ENCODE data around the gene GPC6. TPM values are rescaled to one million over a fixed set of nuclear protein-coding genes. Genes with fewer than 3 reads are reported as not detected.

Gene GPC6
- total and polyA plus RNA-seq, 5 donors from 2014 or later, result not detected

DNA sequence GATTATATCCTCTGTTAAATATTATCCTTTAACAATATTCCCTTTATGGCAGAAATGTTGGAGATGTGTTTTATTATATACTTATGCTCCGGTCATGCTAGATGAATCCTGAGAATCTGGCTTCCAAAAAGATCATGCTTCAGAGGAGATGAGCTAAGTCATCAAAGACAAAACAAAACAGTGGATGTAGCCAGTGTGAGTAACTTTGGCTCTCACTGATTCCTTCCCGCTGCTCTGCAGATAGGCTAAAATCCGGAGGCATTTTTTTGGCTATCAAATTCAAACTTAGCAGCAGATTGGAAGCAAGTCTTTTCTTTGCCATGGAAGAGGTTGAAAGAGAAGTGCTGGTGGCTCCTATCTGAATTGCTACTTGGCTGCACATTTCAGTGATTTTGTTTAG lies 295.9 kb downstream of the GPC6 start:
- no peaks in the 10 kb centered on the region for H3K36me3 Mint-ChIP-seq
- peaks cover 0 to 2% (median 0%) of the 10 kb centered on the region in 7 donors for H3K9me3 Mint-ChIP-seq
- ATAC-seq (ENCODE audit: low read depth in 2 of 2), result no peak
- H3K4me3 Mint-ChIP-seq, result no peak overlapping the region
- H3K4me1 Mint-ChIP-seq, result no peaks in the 10 kb centered on the region
- Histone ChIP-seq H3K9me3 (ENCODE audit: control insufficient read depth in 2 of 2, low read length in 2 of 2) (no peaks in the 10 kb centered on the region), H3K27ac (ENCODE audit: insufficient read depth, low read length, poor library complexity, severe bottlenecking) (no peak overlapping the region), H3K4me1 (ENCODE audit: control insufficient read depth, insufficient read depth, low read length, poor library complexity, severe bottlenecking) (no peaks in the 10 kb centered on the region), H3K27me3 (ENCODE audit: control insufficient read depth, insufficient read depth, low read length) (no peaks in the 10 kb centered on the region), H3K4me3 (ENCODE audit: low read depth, low read length) (no peak overlapping the region), H3K36me3 (ENCODE audit: control insufficient read depth, insufficient read depth, low read length) (no peaks in the 10 kb centered on the region)
- H3K27ac Mint-ChIP-seq, result no peak overlapping the region
- DNase-seq, result no peak
- no peaks in the 10 kb centered on the region for H3K27me3 Mint-ChIP-seq

- Mint-ChIP-seq H3K27me3 (no peaks in the 10 kb centered on the region), H3K4me3 (no peak overlapping the region), H3K9me3 (peaks cover 0 to 2% (median 0%) of the 10 kb centered on the region in 7 donors), H3K27ac (no peak overlapping the region), H3K36me3 (no peaks in the 10 kb centered on the region), H3K4me1 (no peaks in the 10 kb centered on the region)
- Histone ChIP-seq H3K36me3 (ENCODE audit: control insufficient read depth, insufficient read depth, low read length) (no peaks in the 10 kb centered on the region), H3K4me1 (ENCODE audit: control insufficient read depth, insufficient read depth, low read length, poor library complexity, severe bottlenecking) (no peaks in the 10 kb centered on the region), H3K27ac (ENCODE audit: insufficient read depth, low read length, poor library complexity, severe bottlenecking) (no peak overlapping the region), H3K27me3 (ENCODE audit: control insufficient read depth, insufficient read depth, low read length) (no peaks in the 10 kb centered on the region), H3K9me3 (ENCODE audit: control insufficient read depth in 2 of 2, low read length in 2 of 2) (no peaks in the 10 kb centered on the region), H3K4me3 (ENCODE audit: low read depth, low read length) (no peak overlapping the region)
- DNase-seq, result no peak
- no peak for ATAC-seq (ENCODE audit: low read depth in 2 of 2)
These were observed 298.5 kb downstream of the GPC6 start for GRCh38 chr13:93525087-93525486.

DNA sequence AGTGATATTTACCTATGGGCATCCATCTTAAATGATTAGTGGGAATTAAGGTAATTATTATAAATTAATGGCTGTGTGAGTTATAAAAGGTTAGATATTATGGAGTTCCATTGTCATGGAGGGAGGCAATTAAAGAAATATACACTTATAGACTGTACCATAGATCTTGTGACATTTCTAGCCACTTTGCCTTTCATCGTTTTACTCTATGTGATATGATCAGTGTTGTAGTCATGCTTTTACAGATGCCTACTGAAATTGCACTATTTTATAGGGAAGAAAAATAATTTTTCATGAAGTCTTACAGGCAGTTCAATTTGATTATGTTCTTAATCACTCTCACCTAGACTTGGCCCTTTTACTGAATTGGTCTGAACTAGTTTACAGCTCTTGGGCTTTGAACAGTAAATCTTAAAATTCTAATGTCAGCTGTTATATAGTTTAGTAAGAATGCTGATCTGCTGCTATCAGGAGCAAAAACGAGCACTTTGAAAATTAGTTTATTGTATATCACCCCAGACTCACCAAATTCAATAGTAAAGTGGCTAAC lies 301.2 kb downstream of the GPC6 start:
- Mint-ChIP-seq H3K36me3 (no peaks in the 10 kb centered on the region), H3K27me3 (no peaks in the 10 kb centered on the region), H3K27ac (no peak overlapping the region), H3K9me3 (peaks cover 0 to 2% (median 2%) of the 10 kb centered on the region in 7 donors), H3K4me3 (no peak overlapping the region), H3K4me1 (no peaks in the 10 kb centered on the region)
- no peak overlapping the region for H3K4me3 ChIP-seq (ENCODE audit: low read depth, low read length)
- no peak overlapping the region for H3K27ac ChIP-seq (ENCODE audit: insufficient read depth, low read length, poor library complexity, severe bottlenecking)
- no peaks in the 10 kb centered on the region for H3K9me3 ChIP-seq (ENCODE audit: control insufficient read depth in 2 of 2, low read length in 2 of 2)
- DNase-seq (no peak), ATAC-seq (ENCODE audit: low read depth in 2 of 2) (no peak)
- no peaks in the 10 kb centered on the region for H3K36me3 ChIP-seq (ENCODE audit: control insufficient read depth, insufficient read depth, low read length)
- H3K27me3 ChIP-seq (ENCODE audit: control insufficient read depth, insufficient read depth, low read length), result no peaks in the 10 kb centered on the region
- H3K4me1 ChIP-seq (ENCODE audit: control insufficient read depth, insufficient read depth, low read length, poor library complexity, severe bottlenecking), result no peaks in the 10 kb centered on the region

DNA sequence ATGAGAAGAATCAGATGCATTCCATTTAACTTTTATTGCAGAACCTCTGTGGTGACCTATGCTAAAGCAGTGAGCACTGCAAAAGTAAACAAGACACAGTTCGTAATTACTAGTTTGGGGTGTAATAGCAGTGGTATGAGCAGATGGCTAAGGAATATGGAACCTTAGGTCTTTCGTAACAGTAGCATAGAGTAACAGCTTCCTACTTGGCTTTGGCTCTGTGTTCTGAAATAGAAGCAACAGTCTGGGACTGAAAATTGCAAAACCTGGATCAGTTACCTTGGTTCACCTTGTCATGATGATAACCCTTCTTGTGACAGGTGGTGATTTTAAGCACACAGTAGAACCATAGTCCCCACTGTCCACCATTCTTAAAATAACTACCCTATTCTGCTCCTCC lies 303.4 kb downstream of the GPC6 start:
- Mint-ChIP-seq H3K36me3 (no peaks in the 10 kb centered on the region), H3K27ac (no peak overlapping the region), H3K27me3 (no peaks in the 10 kb centered on the region), H3K4me3 (no peak overlapping the region), H3K9me3 (peaks cover 0 to 5% (median 0%) of the 10 kb centered on the region in 7 donors), H3K4me1 (no peaks in the 10 kb centered on the region)
- no peaks in the 10 kb centered on the region for H3K36me3 ChIP-seq (ENCODE audit: control insufficient read depth, insufficient read depth, low read length)
- no peaks in the 10 kb centered on the region for H3K9me3 ChIP-seq (ENCODE audit: control insufficient read depth in 2 of 2, low read length in 2 of 2)
- no peak overlapping the region for H3K27ac ChIP-seq (ENCODE audit: insufficient read depth, low read length, poor library complexity, severe bottlenecking)
- ATAC-seq (ENCODE audit: low read depth in 2 of 2), result no peak
- H3K4me3 ChIP-seq (ENCODE audit: low read depth, low read length), result no peak overlapping the region
- DNase-seq, result no peak
- no peaks in the 10 kb centered on the region for H3K27me3 ChIP-seq (ENCODE audit: control insufficient read depth, insufficient read depth, low read length)
- H3K4me1 ChIP-seq (ENCODE audit: control insufficient read depth, insufficient read depth, low read length, poor library complexity, severe bottlenecking), result no peaks in the 10 kb centered on the region

- Histone ChIP-seq H3K4me3 (ENCODE audit: low read depth, low read length) (no peak overlapping the region), H3K4me1 (ENCODE audit: control insufficient read depth, insufficient read depth, low read length, poor library complexity, severe bottlenecking) (no peaks in the 10 kb centered on the region), H3K27me3 (ENCODE audit: control insufficient read depth, insufficient read depth, low read length) (no peaks in the 10 kb centered on the region), H3K27ac (ENCODE audit: insufficient read depth, low read length, poor library complexity, severe bottlenecking) (no peak overlapping the region), H3K36me3 (ENCODE audit: control insufficient read depth, insufficient read depth, low read length) (no peaks in the 10 kb centered on the region), H3K9me3 (ENCODE audit: control insufficient read depth in 2 of 2, low read length in 2 of 2) (no peaks in the 10 kb centered on the region)
- Mint-ChIP-seq H3K9me3 (peaks cover 0 to 6% (median 0%) of the 10 kb centered on the region in 7 donors), H3K4me1 (no peaks in the 10 kb centered on the region), H3K4me3 (no peak overlapping the region), H3K36me3 (no peaks in the 10 kb centered on the region), H3K27ac (no peak overlapping the region), H3K27me3 (no peaks in the 10 kb centered on the region)
- DNase-seq (no peak), ATAC-seq (ENCODE audit: low read depth in 2 of 2) (no peak)
These were observed 307.6 kb downstream of the GPC6 start for GRCh38 chr13:93534181-93534700.

GRCh38 chr13:93535251-93535650 lies 308.6 kb downstream of the GPC6 start:
- H3K4me3 Mint-ChIP-seq, result no peak overlapping the region
- no peak overlapping the region for H3K27ac ChIP-seq (ENCODE audit: insufficient read depth, low read length, poor library complexity, severe bottlenecking)
- peaks cover 0 to 6% (median 0%) of the 10 kb centered on the region in 7 donors for H3K9me3 Mint-ChIP-seq
- H3K36me3 ChIP-seq (ENCODE audit: control insufficient read depth, insufficient read depth, low read length), result no peaks in the 10 kb centered on the region
- no peaks in the 10 kb centered on the region for H3K36me3 Mint-ChIP-seq
- no peaks in the 10 kb centered on the region for H3K4me1 ChIP-seq (ENCODE audit: control insufficient read depth, insufficient read depth, low read length, poor library complexity, severe bottlenecking)
- no peak overlapping the region for H3K4me3 ChIP-seq (ENCODE audit: low read depth, low read length)
- DNase-seq (no peak), ATAC-seq (ENCODE audit: low read depth in 2 of 2) (no peak)
- no peaks in the 10 kb centered on the region for H3K27me3 Mint-ChIP-seq
- no peak overlapping the region for H3K27ac Mint-ChIP-seq
- H3K4me1 Mint-ChIP-seq, result no peaks in the 10 kb centered on the region
- no peaks in the 10 kb centered on the region for H3K27me3 ChIP-seq (ENCODE audit: control insufficient read depth, insufficient read depth, low read length)
- no peaks in the 10 kb centered on the region for H3K9me3 ChIP-seq (ENCODE audit: control insufficient read depth in 2 of 2, low read length in 2 of 2)

DNA sequence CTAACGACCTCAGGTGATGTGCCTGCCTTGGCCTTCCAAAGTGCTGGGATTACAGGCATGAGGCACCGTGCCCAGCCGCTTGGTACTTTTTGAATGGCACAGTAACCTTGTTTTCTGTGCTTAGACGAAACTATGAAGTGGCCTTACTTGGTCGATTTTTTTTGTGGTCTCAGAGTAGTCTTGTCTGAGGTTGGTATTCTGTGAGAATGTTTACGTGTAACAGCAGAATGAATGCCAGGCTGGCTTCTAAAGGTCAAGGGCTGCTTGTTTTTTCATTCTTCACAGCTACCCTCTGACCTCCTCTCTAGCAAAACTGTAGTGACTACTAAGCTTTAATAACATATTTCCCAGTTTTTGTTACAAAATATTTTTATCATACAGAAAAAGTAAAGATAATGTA lies 313.3 kb downstream of the GPC6 start:
- Histone ChIP-seq H3K36me3 (ENCODE audit: control insufficient read depth, insufficient read depth, low read length) (no peaks in the 10 kb centered on the region), H3K27ac (ENCODE audit: insufficient read depth, low read length, poor library complexity, severe bottlenecking) (no peak overlapping the region), H3K9me3 (ENCODE audit: control insufficient read depth in 2 of 2, low read length in 2 of 2) (no peaks in the 10 kb centered on the region), H3K27me3 (ENCODE audit: control insufficient read depth, insufficient read depth, low read length) (no peaks in the 10 kb centered on the region), H3K4me3 (ENCODE audit: low read depth, low read length) (no peak overlapping the region), H3K4me1 (ENCODE audit: control insufficient read depth, insufficient read depth, low read length, poor library complexity, severe bottlenecking) (no peaks in the 10 kb centered on the region)
- Mint-ChIP-seq H3K4me3 (no peak overlapping the region), H3K36me3 (no peaks in the 10 kb centered on the region), H3K27ac (no peak overlapping the region), H3K9me3 (peaks cover 0 to 4% (median 3%) of the 10 kb centered on the region in 7 donors), H3K27me3 (no peaks in the 10 kb centered on the region), H3K4me1 (no peaks in the 10 kb centered on the region)
- no peak for ATAC-seq (ENCODE audit: low read depth in 2 of 2)
- DNase-seq, result no peak

DNA sequence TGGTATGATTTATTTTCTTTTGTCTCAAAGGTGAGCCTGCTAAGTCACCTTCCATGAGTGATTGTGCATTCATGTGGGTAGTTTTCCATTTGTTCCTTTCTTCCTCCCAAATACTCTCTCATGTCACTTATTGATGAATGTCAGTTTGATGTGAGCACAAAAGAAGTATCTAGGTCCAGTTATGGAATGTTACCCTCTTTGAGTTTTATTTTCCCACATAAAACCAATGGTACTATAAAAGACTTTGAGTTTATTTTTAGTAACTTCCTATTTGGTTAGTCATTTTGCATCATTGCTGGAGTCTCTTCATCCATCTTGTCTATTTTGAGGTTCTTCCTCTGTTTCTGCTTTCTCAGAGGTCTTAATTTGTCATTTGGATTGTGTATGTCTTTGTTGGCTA lies 321.3 kb downstream of the GPC6 start:
- no peaks in the 10 kb centered on the region for H3K4me1 Mint-ChIP-seq
- no peaks in the 10 kb centered on the region for H3K27me3 ChIP-seq (ENCODE audit: control insufficient read depth, insufficient read depth, low read length)
- H3K27ac Mint-ChIP-seq, result no peak overlapping the region
- no peak for ATAC-seq (ENCODE audit: low read depth in 2 of 2)
- H3K4me1 ChIP-seq (ENCODE audit: control insufficient read depth, insufficient read depth, low read length, poor library complexity, severe bottlenecking), result no peaks in the 10 kb centered on the region
- H3K27me3 Mint-ChIP-seq, result no peaks in the 10 kb centered on the region
- no peak overlapping the region for H3K4me3 Mint-ChIP-seq
- no peaks in the 10 kb centered on the region for H3K9me3 ChIP-seq (ENCODE audit: control insufficient read depth in 2 of 2, low read length in 2 of 2)
- H3K4me3 ChIP-seq (ENCODE audit: low read depth, low read length), result no peak overlapping the region
- peaks cover 0 to 6% (median 2%) of the 10 kb centered on the region in 7 donors for H3K9me3 Mint-ChIP-seq
- no peak overlapping the region for H3K27ac ChIP-seq (ENCODE audit: insufficient read depth, low read length, poor library complexity, severe bottlenecking)
- no peaks in the 10 kb centered on the region for H3K36me3 ChIP-seq (ENCODE audit: control insufficient read depth, insufficient read depth, low read length)
- H3K36me3 Mint-ChIP-seq, result no peaks in the 10 kb centered on the region
- DNase-seq, result no peak

All from CD4-positive, CD25-positive, alpha-beta regulatory T cell (primary cell).